Measurements from ENCODE around the gene DYTN. TPM values are rescaled to one million over a fixed set of nuclear protein-coding genes. Genes with fewer than 3 reads are reported as not detected.

The DYTN gene
- total and polyA plus RNA-seq, 2 donors (not counting 1 experiment from before 2014, with no cell fraction given) = not detected

- DNase-seq (ENCODE audit: low read depth in 2 of 2) = peak in 1 of 2 donors; percentile 41
- Histone ChIP-seq H3K9ac (ENCODE audit: insufficient read depth, low read length) (no peak overlapping the region), H3K4me3 (replicated peaks in 1 of 4; ENCODE audit: control extremely low read depth in 1 of 4, insufficient read depth in 1 of 4, low read depth in 3 of 4, low read length in 4 of 4) (no peak overlapping the region), H3K79me2 (ENCODE audit: control insufficient read depth, insufficient read depth, low read length) (no peaks in the 10 kb centered on the region), H2AFZ (ENCODE audit: low read length) (no peak overlapping the region), H4K20me1 (ENCODE audit: control insufficient read depth, extremely low read depth, insufficient read depth, low read length) (no peaks in the 10 kb centered on the region), H3K4me2 (ENCODE audit: extremely low read depth, insufficient read depth, low read length) (no peak overlapping the region), H3K4me1 (ENCODE audit: control insufficient read depth, extremely low read depth, insufficient read depth, low read length) (no peaks in the 10 kb centered on the region), H3K36me3 (ENCODE audit: control insufficient read depth, insufficient read depth, low read length) (no peaks in the 10 kb centered on the region), H3K27ac (ENCODE audit: insufficient read depth, low read length) (no peak overlapping the region), H3K27me3 (ENCODE audit: control insufficient read depth, insufficient read depth, low read length) (no peaks in the 10 kb centered on the region), H3K9me3 (ENCODE audit: control insufficient read depth, insufficient read depth, low read depth, low read length) (no peaks in the 10 kb centered on the region)
- TF ChIP-seq EZH2 (IDR thresholded peaks at IDR 0.05; ENCODE audit: low read length, missing control alignments) (no peak), CTCF (conservative IDR thresholded peaks at IDR 0.05 in 1 of 2, IDR thresholded peaks at IDR 0.05 in 1 of 2; ENCODE audit: low read depth in 1 of 2, low read length in 2 of 2) (no peak)
Measured at GRCh38 chr2:206647985-206648384, 70.2 kb downstream of the DYTN start.

GRCh38 chr2:206642075-206643025 is 75.8 kb downstream of the DYTN start, which contains the start of gene FAM237A:
Gene FAM237A (plus strand): TSS chr2:206642487. CDS start chr2:206644237, 1,750 bp downstream.
- no peak within 1 kb of the TSS for H3K27ac ChIP-seq (ENCODE audit: insufficient read depth, low read length)
- no peaks in the 10 kb centered on the region for H4K20me1 ChIP-seq (ENCODE audit: control insufficient read depth, extremely low read depth, insufficient read depth, low read length)
- H3K9me3 ChIP-seq (ENCODE audit: control insufficient read depth, insufficient read depth, low read depth, low read length) = no peaks in the 10 kb centered on the region
- H3K9ac ChIP-seq (ENCODE audit: insufficient read depth, low read length) = no peak within 1 kb of the TSS
- DNase-seq (ENCODE audit: low read depth in 2 of 2) = peak; percentile 53 to 73
- no peaks in the 10 kb centered on the region for H3K79me2 ChIP-seq (ENCODE audit: control insufficient read depth, insufficient read depth, low read length)
- H2AFZ ChIP-seq (ENCODE audit: low read length) = no peak within 1 kb of the TSS
- H3K27me3 ChIP-seq (ENCODE audit: control insufficient read depth, insufficient read depth, low read length) = peaks cover 5% of the 10 kb centered on the region
- H3K4me2 ChIP-seq (ENCODE audit: extremely low read depth, insufficient read depth, low read length) = no peak within 1 kb of the TSS
- H3K4me1 ChIP-seq (ENCODE audit: control insufficient read depth, extremely low read depth, insufficient read depth, low read length) = no peaks in the 10 kb centered on the region
- H3K36me3 ChIP-seq (ENCODE audit: control insufficient read depth, insufficient read depth, low read length) = no peaks in the 10 kb centered on the region
- no peak within 1 kb of the TSS for H3K4me3 ChIP-seq (replicated peaks in 1 of 4; ENCODE audit: control extremely low read depth in 1 of 4, insufficient read depth in 1 of 4, low read depth in 3 of 4, low read length in 4 of 4)
- TF ChIP-seq CTCF (conservative IDR thresholded peaks at IDR 0.05 in 1 of 2, IDR thresholded peaks at IDR 0.05 in 1 of 2; ENCODE audit: low read depth in 1 of 2, low read length in 2 of 2) (no peak), EZH2 (IDR thresholded peaks at IDR 0.05; ENCODE audit: low read length, missing control alignments) (no peak)

- H3K4me3 ChIP-seq (replicated peaks in 1 of 4; ENCODE audit: control extremely low read depth in 1 of 4, insufficient read depth in 1 of 4, low read depth in 3 of 4, low read length in 4 of 4) = no peak overlapping the region
- peaks cover 5% of the 10 kb centered on the region for H3K27me3 ChIP-seq (ENCODE audit: control insufficient read depth, insufficient read depth, low read length)
- H3K4me1 ChIP-seq (ENCODE audit: control insufficient read depth, extremely low read depth, insufficient read depth, low read length) = no peaks in the 10 kb centered on the region
- no peaks in the 10 kb centered on the region for H3K36me3 ChIP-seq (ENCODE audit: control insufficient read depth, insufficient read depth, low read length)
- H3K79me2 ChIP-seq (ENCODE audit: control insufficient read depth, insufficient read depth, low read length) = no peaks in the 10 kb centered on the region
- TF ChIP-seq CTCF (conservative IDR thresholded peaks at IDR 0.05 in 1 of 2, IDR thresholded peaks at IDR 0.05 in 1 of 2; ENCODE audit: low read depth in 1 of 2, low read length in 2 of 2) = no peak
- TF ChIP-seq EZH2 (IDR thresholded peaks at IDR 0.05; ENCODE audit: low read length, missing control alignments) = no peak
- H3K27ac ChIP-seq (ENCODE audit: insufficient read depth, low read length) = no peak overlapping the region
- no peak for DNase-seq (ENCODE audit: low read depth in 2 of 2)
- no peak overlapping the region for H3K4me2 ChIP-seq (ENCODE audit: extremely low read depth, insufficient read depth, low read length)
- no peak overlapping the region for H2AFZ ChIP-seq (ENCODE audit: low read length)
- no peaks in the 10 kb centered on the region for H3K9me3 ChIP-seq (ENCODE audit: control insufficient read depth, insufficient read depth, low read depth, low read length)
- no peaks in the 10 kb centered on the region for H4K20me1 ChIP-seq (ENCODE audit: control insufficient read depth, extremely low read depth, insufficient read depth, low read length)
- no peak overlapping the region for H3K9ac ChIP-seq (ENCODE audit: insufficient read depth, low read length)
Measured at GRCh38 chr2:206641226-206641625, 77.0 kb downstream of the DYTN start.
